GM12801 (cell line): Measurements from ENCODE around the gene PPP6R3.

Experiments
- TF ChIP-seq, protein P1 (sequence below): IDR thresholded peaks from one replicate; pipeline ENCODE4 v1.5.1; 2011; ENCODE audit warnings: control low read depth; ENCODE audit not compliant: insufficient read length; ENCODE audit errors: extremely low read depth

The PPP6R3 gene

DNA sequence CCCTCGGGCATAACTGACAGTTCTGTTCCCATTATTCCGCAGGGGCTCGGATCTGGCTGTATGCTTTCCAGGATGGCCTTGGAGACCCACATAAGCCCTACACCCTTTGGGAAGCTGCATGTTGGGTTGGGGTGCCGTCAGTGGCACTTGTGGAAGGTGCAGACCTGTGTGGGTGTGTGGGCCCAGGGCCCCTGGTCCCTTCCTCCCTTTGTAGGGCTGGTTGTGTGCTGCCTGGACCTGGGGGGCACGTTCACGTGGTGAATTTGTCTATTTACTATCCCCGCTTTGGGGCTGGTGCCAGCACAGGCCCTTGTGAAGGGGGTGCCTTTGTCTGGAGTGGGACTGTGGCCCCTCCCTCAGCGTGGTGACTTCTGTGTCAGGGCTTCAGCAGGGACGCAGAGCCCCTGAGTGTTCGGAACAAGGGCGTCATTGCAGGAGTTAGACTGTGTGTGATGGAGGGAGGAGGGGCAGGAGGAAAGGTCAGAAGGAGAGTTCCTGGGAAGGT, 15.0 kb upstream of the PPP6R3 start:
- TF ChIP-seq, protein P1, sequence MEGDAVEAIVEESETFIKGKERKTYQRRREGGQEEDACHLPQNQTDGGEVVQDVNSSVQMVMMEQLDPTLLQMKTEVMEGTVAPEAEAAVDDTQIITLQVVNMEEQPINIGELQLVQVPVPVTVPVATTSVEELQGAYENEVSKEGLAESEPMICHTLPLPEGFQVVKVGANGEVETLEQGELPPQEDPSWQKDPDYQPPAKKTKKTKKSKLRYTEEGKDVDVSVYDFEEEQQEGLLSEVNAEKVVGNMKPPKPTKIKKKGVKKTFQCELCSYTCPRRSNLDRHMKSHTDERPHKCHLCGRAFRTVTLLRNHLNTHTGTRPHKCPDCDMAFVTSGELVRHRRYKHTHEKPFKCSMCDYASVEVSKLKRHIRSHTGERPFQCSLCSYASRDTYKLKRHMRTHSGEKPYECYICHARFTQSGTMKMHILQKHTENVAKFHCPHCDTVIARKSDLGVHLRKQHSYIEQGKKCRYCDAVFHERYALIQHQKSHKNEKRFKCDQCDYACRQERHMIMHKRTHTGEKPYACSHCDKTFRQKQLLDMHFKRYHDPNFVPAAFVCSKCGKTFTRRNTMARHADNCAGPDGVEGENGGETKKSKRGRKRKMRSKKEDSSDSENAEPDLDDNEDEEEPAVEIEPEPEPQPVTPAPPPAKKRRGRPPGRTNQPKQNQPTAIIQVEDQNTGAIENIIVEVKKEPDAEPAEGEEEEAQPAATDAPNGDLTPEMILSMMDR = no peak

DNA sequence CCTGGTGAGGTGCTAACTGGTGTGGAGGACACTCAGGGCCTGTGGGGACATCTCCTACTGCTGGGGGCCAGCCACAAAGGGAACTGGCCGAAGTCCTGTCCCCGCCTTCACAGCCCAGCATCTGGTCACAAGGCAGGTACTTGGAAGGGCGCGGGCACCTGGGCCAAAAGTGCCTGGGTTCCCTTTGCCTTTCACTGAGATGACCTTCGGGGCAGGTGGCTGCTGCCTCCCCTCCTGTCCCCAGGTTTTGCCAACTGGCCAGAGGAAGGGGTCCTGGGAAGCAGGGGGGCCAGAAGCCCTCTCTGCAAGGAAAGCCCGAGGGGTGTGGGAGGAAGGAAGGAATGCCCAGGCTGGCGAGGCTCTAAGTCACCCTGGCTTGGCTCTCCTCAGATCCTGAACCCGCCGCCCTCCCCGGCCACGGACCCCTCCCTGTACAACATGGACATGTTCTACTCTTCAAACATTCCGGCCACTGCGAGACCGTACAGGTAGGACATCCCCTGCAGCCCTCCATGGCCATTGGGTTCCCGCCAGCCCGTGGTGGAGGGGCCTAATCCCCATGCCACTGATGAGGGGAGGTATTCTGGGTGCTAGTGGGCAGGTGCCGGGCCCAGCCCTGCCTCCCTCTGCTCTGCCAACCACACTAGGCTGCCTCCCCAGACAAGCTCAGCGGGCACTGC, 14.4 kb upstream of the PPP6R3 start:
- TF ChIP-seq, protein P1 = no peak

DNA sequence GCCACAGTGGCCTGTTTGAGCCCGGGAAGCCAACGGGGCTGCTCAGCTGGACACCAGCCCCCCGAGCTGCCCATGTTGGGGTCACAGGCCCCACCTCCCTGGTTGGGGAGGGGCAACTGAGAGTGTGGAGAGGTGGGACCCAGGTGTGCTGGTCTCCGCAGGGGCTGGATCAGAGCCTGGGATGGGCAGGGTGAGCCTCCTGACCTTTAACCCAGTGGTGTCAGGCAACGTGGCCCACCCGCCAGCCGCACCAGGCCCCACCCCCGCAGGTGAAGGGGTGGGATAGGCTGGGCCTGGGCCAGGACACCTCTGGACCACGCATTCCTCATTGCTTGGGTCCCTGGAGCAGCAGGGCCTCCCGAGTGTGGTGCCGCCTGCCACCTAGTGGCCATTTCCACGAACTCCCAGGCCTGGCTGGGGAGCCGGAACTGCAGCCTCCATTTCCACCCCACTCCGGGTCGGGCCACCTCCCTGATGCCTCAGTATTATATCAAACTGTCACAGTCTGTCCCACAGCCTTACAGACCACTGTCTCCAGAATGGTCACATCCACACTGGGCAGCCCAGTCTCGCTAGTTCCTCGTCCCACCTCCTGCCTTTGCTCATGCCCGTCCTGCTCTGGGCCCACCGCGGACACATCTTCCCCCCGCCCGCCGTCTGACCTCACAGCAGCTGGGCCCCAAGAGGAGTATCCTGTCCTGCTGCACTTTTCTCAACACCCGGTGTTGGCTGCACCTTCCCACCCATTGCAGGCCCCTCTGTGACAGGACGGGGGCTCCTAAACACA, 13.3 kb upstream of the PPP6R3 start:
- TF ChIP-seq, protein P1 = peak; percentile 81

DNA sequence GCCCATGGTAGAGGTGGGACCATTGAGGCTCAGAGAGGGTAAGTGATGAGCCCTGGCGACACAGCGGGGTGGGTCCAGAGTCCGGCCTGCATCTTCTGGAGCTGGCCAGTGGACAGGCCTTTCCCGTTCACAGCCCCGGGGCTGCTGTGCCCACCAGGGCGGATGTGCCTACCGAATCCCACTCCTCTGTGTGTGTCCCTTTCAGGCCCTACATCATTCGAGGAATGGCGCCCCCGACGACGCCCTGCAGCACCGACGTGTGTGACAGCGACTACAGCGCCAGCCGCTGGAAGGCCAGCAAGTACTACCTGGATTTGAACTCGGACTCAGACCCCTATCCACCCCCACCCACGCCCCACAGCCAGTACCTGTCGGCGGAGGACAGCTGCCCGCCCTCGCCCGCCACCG, 11.9 kb upstream of the PPP6R3 start:
- TF ChIP-seq, protein P1 = no peak

DNA sequence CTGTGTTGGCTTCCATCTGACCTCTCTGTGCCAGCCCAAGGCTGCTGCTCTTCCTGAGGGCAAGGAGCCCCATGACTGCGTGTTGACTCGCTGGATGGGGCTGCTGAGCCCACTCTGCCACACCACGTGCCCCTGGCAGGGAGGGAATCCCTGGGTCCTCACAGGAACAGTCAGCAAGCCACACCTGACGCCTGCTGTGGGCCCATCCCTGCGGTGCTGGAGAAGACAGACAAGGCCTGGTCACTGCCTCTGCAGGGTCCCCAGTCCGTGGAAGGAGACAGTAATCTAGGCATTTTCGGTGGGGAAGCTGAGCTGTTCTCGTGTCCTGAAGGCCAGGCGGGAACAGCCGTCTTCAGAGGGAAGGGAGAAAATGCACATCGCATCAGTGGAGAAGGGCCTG, 10.6 kb upstream of the PPP6R3 start:
- TF ChIP-seq, protein P1 = no peak

DNA sequence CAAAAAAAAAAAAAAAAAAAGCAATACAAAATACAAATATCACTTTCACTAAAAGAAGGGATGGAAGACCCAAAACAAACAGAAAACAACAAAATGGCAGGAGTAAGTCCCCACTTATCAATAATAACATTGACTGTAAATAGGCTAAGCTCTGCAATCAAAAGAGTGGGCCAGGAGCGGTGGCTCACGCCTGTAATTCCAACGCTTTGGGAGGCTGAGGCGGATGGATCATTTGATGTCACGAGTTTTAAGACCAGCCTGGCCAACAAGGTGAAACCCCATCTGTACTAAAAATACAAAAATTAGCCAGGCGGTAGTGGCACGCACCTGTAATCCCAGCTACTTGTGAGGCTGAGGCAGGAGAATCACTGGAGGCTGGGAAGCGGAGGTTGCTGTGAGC, 9.8 kb upstream of the PPP6R3 start:
- TF ChIP-seq, protein P1 = no peak

DNA sequence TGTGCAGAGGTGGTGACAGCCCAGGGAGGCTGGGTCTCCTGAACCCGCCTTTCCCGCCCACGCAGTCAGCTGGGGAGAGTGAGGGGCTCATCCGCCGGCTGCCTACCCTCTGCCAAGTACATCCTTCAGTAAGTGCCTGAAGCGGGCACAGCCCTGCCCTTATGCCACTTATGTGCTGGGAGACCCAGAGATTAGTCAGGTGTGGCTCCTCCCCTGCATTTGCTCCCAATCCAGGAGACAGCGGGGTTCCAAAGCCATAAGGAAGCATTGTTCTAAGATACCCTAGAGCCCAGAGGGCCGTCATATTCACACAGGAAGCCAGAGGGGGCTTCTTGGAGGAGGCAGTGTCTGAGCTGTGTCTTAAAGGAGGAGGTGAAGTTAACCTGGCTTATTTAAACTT, 5.8 kb upstream of the PPP6R3 start:
- TF ChIP-seq, protein P1 = no peak
